ENCODE measurements around the gene DIP2C.
"Not testable (repeated sequence)": the region's sequence is repeated elsewhere in the genome, so short reads cannot be mapped to it uniquely, and the experiment has no call there.

The DIP2C gene

DNA sequence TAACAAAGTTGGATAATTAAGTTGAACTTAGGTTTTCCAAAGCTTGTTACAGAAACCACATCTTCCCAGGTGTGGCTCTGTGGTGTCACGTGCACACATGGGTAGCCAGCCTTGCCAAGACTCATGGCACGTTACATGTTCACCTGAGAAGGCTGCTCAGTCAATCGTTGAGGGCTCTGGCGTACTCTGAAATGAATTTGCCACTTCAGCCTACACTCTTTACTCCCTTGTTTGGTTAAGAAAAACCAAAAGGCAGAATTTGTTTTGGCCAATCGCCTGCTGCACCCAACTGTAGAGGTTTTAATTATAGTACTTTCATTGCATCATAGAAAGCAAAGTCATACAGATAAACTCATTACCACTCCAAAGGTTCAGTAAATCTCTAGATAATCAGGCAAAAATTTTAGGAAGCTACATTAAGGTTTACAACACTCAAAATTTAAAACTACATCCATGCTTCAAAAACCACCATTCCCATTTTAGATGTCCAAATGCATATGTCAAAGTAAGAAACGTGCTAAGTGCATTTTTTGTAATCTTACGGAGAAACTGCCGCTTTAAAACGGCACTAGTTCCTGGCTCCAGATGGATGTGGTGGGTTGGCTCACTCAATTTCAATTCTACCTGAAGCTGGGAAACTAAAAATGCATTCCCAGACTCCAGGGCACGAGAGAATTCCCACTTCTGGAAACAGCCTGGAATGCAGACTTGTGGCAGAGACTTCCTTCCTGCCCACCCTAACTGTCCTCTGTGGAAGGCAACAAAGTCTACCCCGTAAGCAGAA, 88.4 kb downstream of the DIP2C start:
- H3K4me1 ChIP-seq (ENCODE audit: insufficient read depth, low read length): peaks cover 15% of the 10 kb centered on the region; the same call in 1 of the 2 replicates
- no peak overlapping the region for H3K4me3 ChIP-seq (ENCODE audit: low read length)

GRCh38 chr10:600234-600633, 89.2 kb downstream of the DIP2C start:
- Histone ChIP-seq H3K9ac (ENCODE audit: low read depth, low read length) (no peak overlapping the region), H3K27ac (ENCODE audit: low read length) (no peak overlapping the region), H3K4me3 (ENCODE audit: low read length) (no peak overlapping the region), H3K9me3 (ENCODE audit: insufficient read depth, low read depth, low read length) (no peaks in the 10 kb centered on the region), H3K4me1 (ENCODE audit: insufficient read depth, low read length) (peaks cover 15% of the 10 kb centered on the region; the same call in 1 of the 2 replicates), H3K27me3 (ENCODE audit: insufficient read depth, low read length) (no peaks in the 10 kb centered on the region), H3K36me3 (ENCODE audit: insufficient read depth, low read depth, low read length) (no peaks in the 10 kb centered on the region)

More for the DNA sequence above, 88.4 kb downstream of the DIP2C start:
- H3K9me3 ChIP-seq (ENCODE audit: insufficient read depth, low read depth, low read length): no peaks in the 10 kb centered on the region
- H3K36me3 ChIP-seq (ENCODE audit: insufficient read depth, low read depth, low read length): no peaks in the 10 kb centered on the region
- no peaks in the 10 kb centered on the region for H3K27me3 ChIP-seq (ENCODE audit: insufficient read depth, low read length)
- no peak overlapping the region for H3K9ac ChIP-seq (ENCODE audit: low read depth, low read length)
- H3K27ac ChIP-seq (ENCODE audit: low read length): no peak overlapping the region

- Histone ChIP-seq H3K27me3 (ENCODE audit: insufficient read depth, low read length) (no peaks in the 10 kb centered on the region), H3K9ac (ENCODE audit: low read depth, low read length) (no peak overlapping the region), H3K27ac (ENCODE audit: low read length) (no peak overlapping the region), H3K9me3 (ENCODE audit: insufficient read depth, low read depth, low read length) (no peaks in the 10 kb centered on the region), H3K4me1 (ENCODE audit: insufficient read depth, low read length) (peaks cover 15% of the 10 kb centered on the region; the same call in 1 of the 2 replicates), H3K4me3 (ENCODE audit: low read length) (no peak overlapping the region), H3K36me3 (ENCODE audit: insufficient read depth, low read depth, low read length) (no peaks in the 10 kb centered on the region)
Observed at GRCh38 chr10:599767-600166, 89.7 kb downstream of the DIP2C start.

GRCh38 chr10:598415-599170, 90.9 kb downstream of the DIP2C start:
- Histone ChIP-seq H3K4me1 (ENCODE audit: insufficient read depth, low read length) (peaks cover 15% of the 10 kb centered on the region; the same call in 1 of the 2 replicates), H3K9ac (ENCODE audit: low read depth, low read length) (no peak overlapping the region), H3K9me3 (ENCODE audit: insufficient read depth, low read depth, low read length) (no peaks in the 10 kb centered on the region), H3K27me3 (ENCODE audit: insufficient read depth, low read length) (no peaks in the 10 kb centered on the region), H3K36me3 (ENCODE audit: insufficient read depth, low read depth, low read length) (no peaks in the 10 kb centered on the region), H3K4me3 (ENCODE audit: low read length) (no peak overlapping the region), H3K27ac (ENCODE audit: low read length) (no peak overlapping the region)

GRCh38 chr10:597976-598375, 91.5 kb downstream of the DIP2C start:
- Histone ChIP-seq H3K9ac (ENCODE audit: low read depth, low read length) (no peak overlapping the region), H3K4me1 (ENCODE audit: insufficient read depth, low read length) (peaks cover 15% of the 10 kb centered on the region; the same call in 1 of the 2 replicates), H3K27ac (ENCODE audit: low read length) (no peak overlapping the region), H3K4me3 (ENCODE audit: low read length) (no peak overlapping the region), H3K27me3 (ENCODE audit: insufficient read depth, low read length) (no peaks in the 10 kb centered on the region), H3K36me3 (ENCODE audit: insufficient read depth, low read depth, low read length) (no peaks in the 10 kb centered on the region), H3K9me3 (ENCODE audit: insufficient read depth, low read depth, low read length) (no peaks in the 10 kb centered on the region)

- Histone ChIP-seq H3K27me3 (ENCODE audit: insufficient read depth, low read length) (no peaks in the 10 kb centered on the region), H3K9ac (ENCODE audit: low read depth, low read length) (no peak overlapping the region), H3K27ac (ENCODE audit: low read length) (no peak overlapping the region), H3K9me3 (ENCODE audit: insufficient read depth, low read depth, low read length) (no peaks in the 10 kb centered on the region), H3K4me3 (ENCODE audit: low read length) (no peak overlapping the region), H3K4me1 (ENCODE audit: insufficient read depth, low read length) (peaks cover 18% of the 10 kb centered on the region; the same call in 1 of the 2 replicates), H3K36me3 (ENCODE audit: insufficient read depth, low read depth, low read length) (no peaks in the 10 kb centered on the region)
Observed at GRCh38 chr10:596725-597345, 92.6 kb downstream of the DIP2C start.

DNA sequence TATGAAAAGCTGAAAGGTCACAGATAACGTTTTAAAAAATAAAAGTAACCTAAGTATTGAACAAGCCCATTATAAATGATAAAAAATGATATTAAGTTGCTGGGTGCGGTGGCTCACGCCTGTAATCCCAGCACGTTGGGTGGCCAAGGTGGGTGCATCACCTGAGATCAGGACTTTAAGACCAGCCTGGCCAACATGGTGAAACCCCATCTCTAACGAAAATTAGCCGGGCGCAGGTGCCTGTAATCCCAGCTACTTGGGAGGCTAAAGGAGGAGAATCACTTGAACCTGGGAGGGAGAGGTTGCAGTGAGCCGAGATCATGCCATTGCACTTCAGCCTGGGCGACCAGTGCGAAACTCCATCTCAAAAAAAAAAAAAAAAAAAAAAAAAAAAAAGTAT, 93.3 kb downstream of the DIP2C start:
- not testable (repeated sequence) for H3K9ac ChIP-seq (ENCODE audit: low read depth, low read length); H3K36me3 ChIP-seq (ENCODE audit: insufficient read depth, low read depth, low read length); H3K4me3 ChIP-seq (ENCODE audit: low read length); H3K27me3 ChIP-seq (ENCODE audit: insufficient read depth, low read length); H3K27ac ChIP-seq (ENCODE audit: low read length); H3K9me3 ChIP-seq (ENCODE audit: insufficient read depth, low read depth, low read length)
- peaks cover 20% of the 10 kb centered on the region; the same call in 1 of the 2 replicates for H3K4me1 ChIP-seq (ENCODE audit: insufficient read depth, low read length)

DNA sequence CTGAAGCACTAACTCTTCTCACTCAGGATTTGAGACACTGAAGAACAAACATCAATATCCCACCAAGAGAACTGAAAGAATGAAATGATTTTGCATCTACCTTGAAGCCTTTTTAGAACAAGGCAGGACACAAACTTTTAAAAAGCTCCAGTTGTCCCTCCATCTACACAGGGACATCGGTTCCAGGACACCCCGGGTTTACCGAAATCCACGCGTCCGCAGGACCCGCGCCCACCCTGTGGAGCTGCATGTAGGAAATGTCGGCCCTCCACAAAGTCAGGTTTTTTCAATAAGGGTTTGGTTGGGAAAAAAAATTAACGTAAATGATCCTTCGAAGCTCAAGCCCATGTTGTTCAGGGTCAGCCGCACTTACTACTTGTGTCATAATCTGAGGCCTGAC, 94.0 kb downstream of the DIP2C start:
- no peaks in the 10 kb centered on the region for H3K9me3 ChIP-seq (ENCODE audit: insufficient read depth, low read depth, low read length)
- H3K36me3 ChIP-seq (ENCODE audit: insufficient read depth, low read depth, low read length): no peaks in the 10 kb centered on the region
- no peak overlapping the region for H3K27ac ChIP-seq (ENCODE audit: low read length)
- H3K4me3 ChIP-seq (ENCODE audit: low read length): no peak overlapping the region
- no peak overlapping the region for H3K9ac ChIP-seq (ENCODE audit: low read depth, low read length)
- no peaks in the 10 kb centered on the region for H3K27me3 ChIP-seq (ENCODE audit: insufficient read depth, low read length)
- peaks cover 20% of the 10 kb centered on the region; the same call in 1 of the 2 replicates for H3K4me1 ChIP-seq (ENCODE audit: insufficient read depth, low read length)

DNA sequence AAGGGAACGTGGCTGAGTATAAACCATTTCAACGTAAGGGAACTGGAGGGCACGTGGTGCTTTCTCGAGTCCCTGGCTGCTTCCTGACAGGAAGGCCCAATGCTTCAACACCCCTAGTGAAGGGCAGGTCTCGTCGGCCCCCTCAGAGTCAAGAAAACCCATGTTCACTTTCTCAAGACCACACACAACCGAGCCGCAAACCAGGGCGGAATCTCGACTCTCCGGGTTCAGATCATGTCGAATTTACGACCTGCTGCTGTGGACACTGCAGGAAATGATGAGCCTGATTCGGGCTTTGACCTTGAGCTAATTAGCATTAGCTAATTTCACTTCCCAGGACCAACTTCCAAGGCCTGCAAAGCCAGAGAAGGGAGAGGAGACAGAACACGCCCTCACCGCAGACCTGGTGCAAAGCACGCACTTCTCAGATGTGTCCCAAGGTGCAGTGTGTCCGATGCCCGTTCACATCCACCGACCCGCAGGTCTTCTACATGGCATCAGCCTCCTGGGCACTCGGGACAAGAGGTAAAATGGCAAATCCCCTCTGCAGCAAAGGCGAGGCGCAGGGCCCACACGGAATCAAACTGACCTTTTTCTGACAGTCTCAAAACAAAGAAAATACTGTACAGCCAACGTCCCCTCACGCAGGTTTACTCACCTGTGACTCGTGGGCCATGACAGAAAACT, 94.7 kb downstream of the DIP2C start:
- no peaks in the 10 kb centered on the region for H3K36me3 ChIP-seq (ENCODE audit: insufficient read depth, low read depth, low read length)
- no peaks in the 10 kb centered on the region for H3K9me3 ChIP-seq (ENCODE audit: insufficient read depth, low read depth, low read length)
- H3K9ac ChIP-seq (ENCODE audit: low read depth, low read length): no peak overlapping the region
- H3K4me1 ChIP-seq (ENCODE audit: insufficient read depth, low read length): peaks cover 20% of the 10 kb centered on the region; the same call in 1 of the 2 replicates
- H3K27me3 ChIP-seq (ENCODE audit: insufficient read depth, low read length): no peaks in the 10 kb centered on the region
- no peak overlapping the region for H3K27ac ChIP-seq (ENCODE audit: low read length)
- no peak overlapping the region for H3K4me3 ChIP-seq (ENCODE audit: low read length)

GRCh38 chr10:593901-594457, 95.5 kb downstream of the DIP2C start:
- no peak overlapping the region for H3K4me3 ChIP-seq (ENCODE audit: low read length)
- H3K36me3 ChIP-seq (ENCODE audit: insufficient read depth, low read depth, low read length): no peaks in the 10 kb centered on the region
- no peaks in the 10 kb centered on the region for H3K27me3 ChIP-seq (ENCODE audit: insufficient read depth, low read length)
- H3K4me1 ChIP-seq (ENCODE audit: insufficient read depth, low read length): peaks cover 14% of the 10 kb centered on the region; the same call in 1 of the 2 replicates
- H3K9ac ChIP-seq (ENCODE audit: low read depth, low read length): no peak overlapping the region
- no peak overlapping the region for H3K27ac ChIP-seq (ENCODE audit: low read length)
- no peaks in the 10 kb centered on the region for H3K9me3 ChIP-seq (ENCODE audit: insufficient read depth, low read depth, low read length)

GRCh38 chr10:593421-593820, 96.0 kb downstream of the DIP2C start:
- Histone ChIP-seq H3K27ac (ENCODE audit: low read length) (no peak overlapping the region), H3K27me3 (ENCODE audit: insufficient read depth, low read length) (no peaks in the 10 kb centered on the region), H3K4me1 (ENCODE audit: insufficient read depth, low read length) (peaks cover 9% of the 10 kb centered on the region; the same call in 1 of the 2 replicates), H3K9ac (ENCODE audit: low read depth, low read length) (no peak overlapping the region), H3K36me3 (ENCODE audit: insufficient read depth, low read depth, low read length) (no peaks in the 10 kb centered on the region), H3K4me3 (ENCODE audit: low read length) (no peak overlapping the region), H3K9me3 (ENCODE audit: insufficient read depth, low read depth, low read length) (no peaks in the 10 kb centered on the region)

Measured in iPS-20b (cell line).